C4-2B (cell line): ENCODE data around the gene KCNJ2.

Experiments
- CTCF ChIP-seq: fragments of 450-650 bp; conservative IDR thresholded peaks from 2 replicates; pipeline ENCODE4 v1.5.1; 2017; ENCODE audit warnings: mild to moderate bottlenecking
- ZFX ChIP-seq: fragments of 450-650 bp; IDR thresholded peaks from 2 replicates; pipeline ENCODE4 v1.6.1; 2017

GRCh38 chr17:70184770-70185169, 15.4 kb downstream of the KCNJ2 start:
- TF ChIP-seq CTCF, result no peak
- TF ChIP-seq ZFX, result no peak
